ENCODE results near the gene TUBGCP6.
"Not testable (repeated sequence)": the region's sequence is repeated elsewhere in the genome, so short reads cannot be mapped to it uniquely, and the experiment has no call there.

The TUBGCP6 gene

DNA sequence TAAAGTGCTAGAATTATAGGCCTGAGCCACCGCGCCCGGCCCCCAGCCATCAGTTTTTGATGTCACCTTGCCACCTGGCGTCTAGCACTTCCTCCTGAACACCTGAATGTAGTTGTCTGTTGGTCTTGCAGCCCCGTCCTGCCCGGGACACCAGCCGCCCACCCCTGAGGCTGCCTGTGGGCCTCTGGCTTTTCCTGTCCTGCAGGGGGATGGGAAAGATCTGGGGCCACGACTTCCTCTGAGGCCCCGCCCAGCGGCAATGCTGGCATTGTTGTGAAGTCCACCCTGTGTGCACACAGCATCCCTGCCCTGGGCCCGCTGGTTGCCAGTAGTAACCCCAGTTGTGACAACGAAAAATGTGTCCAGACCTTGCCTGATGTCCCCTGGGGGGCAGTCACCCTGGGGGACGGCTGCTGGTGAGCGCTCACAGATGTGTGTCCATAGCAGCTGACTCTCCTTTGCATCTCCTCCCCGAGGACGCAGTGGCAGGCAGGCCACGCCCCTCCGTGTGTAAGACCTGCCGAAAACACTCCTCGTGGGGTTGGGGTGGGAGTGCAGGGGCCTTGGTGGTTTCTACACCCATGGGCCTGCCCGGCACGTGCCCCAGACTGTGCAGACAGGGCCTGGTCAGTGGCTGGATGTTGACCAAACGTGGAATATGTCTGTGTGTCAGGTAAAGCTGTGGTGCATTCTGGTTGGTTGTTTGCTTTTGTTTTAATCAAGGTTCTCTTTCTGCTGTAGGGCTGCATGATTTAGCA is 37.3 kb downstream of the TUBGCP6 start:
- no peak for DNase-seq

DNA sequence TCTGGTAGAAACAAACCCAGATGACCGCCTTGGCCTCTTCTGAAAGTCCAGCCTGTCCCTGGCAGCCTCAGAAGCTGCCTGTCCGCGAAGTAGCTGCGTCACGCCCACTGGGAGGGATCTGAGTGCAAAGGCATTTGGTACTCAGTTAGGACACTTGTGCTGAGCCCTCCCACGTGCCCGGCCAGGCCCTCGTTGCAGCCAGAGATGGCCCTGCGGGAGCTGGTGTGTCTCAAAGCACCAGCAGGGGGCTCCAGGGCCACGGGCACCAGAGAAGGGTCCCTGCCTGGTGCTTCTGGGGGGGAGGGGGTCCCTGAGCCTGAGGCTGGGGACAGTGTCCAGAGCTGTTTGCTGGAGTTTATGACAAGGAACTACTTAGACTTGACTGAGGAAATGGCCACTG is 38.2 kb downstream of the TUBGCP6 start:
- no peak for DNase-seq

DNA sequence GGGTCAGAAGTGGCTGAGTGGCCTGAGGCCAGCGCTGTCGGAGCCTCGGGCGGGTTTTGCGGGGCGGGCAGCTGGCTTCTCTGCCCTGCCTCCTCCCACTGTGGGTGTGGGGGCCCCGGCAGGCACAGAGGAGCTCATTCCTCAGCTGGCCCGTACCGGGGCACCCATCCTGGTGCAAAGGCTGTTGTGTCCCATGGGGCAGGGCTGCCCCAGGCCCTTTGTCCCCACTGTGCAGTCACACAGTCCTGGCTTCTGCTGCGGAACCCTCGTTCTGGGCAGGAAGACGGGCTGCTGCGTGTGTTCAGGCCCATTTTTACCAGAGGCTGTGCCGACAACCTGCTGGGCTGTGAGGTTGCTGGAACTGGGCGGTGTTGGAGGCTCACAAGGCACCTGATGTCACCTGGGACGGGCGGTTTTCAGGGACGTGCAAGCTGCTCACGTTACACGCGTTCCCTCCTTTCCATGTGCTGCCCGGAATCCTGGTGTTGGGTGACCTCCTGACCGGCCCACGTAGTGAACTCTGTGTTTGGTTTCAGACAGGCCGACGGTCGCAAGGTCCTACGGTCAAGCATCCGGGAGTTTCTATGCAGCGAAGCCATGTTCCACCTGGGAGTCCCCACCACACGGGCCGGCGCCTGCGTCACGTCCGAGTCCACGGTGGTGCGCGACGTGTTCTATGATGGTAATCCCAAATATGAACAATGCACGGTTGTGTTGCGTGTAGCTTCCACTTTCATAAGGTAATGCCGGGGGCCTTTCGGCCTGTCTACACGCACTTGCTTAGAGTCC is 38.8 kb downstream of the TUBGCP6 start:
- no peak for DNase-seq

DNA sequence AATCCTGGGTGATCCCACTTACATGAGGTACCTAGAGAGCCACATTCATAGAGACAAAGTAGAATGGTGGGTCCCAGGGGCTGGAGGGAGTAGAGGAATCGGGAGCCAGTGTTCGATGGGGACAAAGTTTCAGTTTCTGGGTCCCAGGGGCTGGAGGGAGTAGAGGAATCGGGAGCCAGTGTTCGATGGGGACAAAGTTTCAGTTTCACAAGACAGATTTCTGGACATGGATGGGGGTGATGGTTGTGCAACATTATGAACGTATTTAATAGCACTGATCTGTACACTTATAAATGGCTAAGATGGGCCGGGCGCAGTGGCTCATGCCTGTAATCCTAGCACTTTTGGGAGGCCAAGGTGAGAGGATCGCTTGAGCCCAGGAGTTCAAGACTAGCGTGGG is 39.8 kb downstream of the TUBGCP6 start:
- DNase-seq: not testable (repeated sequence)

DNA sequence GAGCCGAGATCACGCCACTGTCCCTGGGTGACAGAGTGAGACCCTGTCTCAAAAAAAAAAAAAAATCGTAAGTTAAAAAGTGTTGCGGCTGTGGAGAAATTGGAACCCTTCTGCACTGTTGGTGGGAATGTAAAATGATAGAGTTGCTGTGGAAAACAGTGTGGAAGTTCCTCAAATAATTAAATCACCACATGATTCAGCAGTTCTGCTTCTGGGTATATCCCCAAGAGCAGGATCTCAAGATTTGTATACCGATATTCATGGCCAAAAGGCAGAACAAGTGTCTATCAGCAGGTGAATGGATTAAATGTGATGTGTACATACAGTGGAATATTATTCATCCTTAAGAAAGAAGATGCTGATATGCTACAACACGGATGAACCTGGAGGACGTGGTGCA is 40.3 kb downstream of the TUBGCP6 start:
- DNase-seq: no peak

DNA sequence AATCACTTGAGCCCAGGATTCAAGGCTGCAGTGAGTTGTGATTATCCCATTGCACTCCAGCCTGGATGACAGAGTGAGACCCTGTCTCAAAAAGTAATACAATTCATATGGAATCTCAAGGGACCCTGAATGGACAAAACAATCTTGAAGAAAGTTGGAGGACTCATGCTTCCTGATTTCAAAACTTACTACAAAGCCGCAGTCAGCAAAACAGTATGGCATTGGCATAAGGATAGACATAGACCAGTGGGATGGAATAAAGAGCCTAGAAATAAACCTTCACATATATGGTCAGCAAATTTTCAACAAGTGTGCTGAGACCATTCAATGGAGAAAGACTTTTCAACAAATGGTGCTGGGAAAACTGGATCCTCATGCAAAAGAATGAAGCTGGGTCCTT is 41.5 kb downstream of the TUBGCP6 start:
- no peak for DNase-seq

DNA sequence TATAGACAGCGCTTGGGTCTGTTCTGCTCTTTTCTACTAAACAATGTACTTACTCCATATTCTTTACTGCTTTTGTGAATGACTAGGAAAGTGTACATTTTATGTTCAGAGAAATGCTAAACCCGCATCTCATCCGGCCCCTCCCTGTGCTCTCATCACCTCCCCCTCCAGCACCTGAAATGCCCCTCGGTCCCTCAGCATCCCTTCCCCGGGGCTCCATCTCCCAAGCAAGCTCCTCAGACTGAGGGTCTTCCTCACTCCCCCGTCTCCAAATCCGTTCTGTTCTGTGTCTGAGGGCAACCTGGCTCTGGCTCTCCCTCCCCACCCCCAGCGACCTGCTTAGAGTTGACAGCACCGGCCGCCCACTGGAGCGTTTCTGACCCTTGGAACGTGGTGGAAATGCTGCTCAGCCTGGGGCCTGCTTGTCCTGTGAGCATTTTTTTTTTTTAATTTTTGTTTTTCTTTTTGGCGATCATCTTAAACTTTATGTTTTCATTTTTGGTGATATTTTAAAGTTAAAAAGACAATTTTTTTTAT is 42.6 kb downstream of the TUBGCP6 start:
- DNase-seq: no peak

DNA sequence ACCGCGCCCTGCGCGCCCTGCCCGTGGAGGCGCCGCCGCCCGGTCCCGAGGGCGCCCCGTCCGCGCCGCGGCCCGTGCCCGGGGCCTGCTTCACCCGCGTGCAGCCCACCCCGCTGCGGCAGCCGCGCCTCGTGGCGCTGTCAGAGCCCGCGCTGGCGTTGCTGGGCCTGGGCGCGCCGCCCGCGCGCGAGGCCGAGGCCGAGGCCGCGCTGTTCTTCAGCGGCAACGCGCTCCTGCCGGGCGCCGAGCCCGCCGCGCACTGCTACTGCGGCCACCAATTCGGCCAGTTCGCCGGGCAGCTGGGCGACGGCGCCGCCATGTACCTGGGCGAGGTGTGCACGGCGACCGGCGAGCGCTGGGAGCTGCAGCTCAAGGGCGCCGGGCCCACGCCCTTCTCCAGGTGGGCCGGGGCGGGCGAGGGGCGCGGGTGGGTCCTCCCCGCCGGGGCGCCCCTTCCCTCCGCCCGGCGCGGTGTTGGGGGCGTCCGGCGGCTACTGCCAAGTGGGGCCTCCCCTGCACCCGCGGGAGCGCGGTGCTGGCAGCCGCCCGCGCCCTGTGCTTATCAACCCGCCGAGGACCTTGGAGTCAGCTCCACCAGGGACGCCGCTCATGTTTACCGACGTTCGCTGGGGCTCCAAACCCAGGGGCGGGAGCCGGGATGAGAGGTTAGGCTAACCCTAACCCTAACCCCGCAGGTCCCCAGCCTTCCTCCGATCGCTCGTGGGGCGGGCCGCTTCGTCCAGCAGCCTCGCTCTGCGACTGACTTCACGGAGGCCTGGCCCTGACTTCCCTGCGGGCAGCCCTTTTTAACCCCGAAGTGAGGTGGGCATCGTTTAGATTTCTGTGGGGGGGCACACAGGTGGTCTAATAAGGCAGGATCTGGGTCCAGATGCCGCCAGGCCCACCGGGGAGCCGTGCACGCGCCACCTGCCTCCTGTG is 43.4 kb downstream of the TUBGCP6 start:
- DNase-seq: no peak

DNA sequence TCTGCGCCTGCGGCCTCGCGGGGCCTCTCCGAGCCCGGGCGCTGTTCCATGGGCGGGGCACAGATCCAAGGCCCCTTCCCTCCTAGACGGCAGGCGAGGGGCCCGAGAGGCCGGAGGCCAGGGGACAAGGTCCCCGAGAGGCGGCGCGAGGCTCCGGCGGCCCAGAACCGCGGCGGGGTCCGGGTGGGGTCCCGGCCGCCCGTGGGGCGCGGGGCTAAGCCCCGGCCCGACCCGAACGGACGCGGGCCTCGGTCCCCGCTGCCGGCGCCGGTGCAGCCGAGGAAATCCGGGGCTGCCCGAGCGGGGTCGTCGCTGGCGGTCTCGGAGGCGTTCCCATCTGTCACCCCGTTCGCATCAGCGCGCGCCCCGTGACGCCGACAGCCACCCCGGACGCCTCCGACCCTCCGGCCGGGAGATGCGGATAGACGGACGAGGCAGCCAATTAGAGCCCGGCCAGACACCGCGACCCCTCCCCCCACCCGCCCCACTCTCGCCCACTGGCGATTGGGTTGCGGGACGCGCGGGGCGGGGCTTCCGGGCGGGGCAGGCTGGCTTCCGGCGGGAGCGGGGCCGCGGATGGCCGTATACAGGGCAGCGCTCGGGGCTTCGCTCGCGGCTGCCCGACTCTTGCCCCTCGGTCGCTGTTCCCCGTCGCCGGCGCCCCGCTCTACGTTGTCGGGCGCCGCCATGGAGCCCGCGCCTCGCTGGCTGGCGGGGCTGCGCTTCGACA is 44.2 kb downstream of the TUBGCP6 start, which contains the start of gene SELENOO:
Gene SELENOO (plus strand): TSS at position 551 of the 730 bp plus-strand sequence. CDS start 26 bp downstream, at position 577.
- DNase-seq: peak; percentile 24

DNA sequence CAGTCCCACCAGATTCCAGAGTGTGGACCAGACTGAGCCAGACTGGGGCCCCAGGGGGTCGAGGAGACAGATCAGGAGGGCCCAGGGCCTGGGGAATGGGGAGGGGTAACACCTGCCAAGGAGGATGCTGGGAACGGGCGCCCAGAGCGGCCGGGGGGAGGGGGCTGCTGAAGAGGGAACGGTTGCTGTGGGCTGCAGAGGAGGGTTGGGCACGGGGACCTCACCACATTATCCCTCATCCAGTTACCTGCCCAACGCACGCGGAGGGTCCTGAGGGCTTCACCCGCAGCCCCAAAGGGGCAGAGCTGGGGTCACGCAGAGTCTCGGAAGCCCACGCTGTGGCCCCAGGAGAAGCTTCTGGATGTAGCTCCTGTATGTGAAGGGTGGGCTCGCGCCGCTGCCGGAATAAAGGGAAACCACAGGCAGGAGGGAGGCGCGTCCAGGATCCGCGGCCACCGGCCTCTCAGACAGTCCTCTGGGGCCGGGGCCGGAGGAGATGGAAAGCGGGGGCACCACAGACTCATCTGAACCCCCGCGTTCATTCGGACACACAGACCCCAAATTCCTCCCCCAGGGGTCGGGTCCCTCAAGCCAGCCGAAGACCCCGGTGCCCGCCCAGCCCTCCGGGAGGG is 44.9 kb downstream of the TUBGCP6 start:
- no peak for DNase-seq

DNA sequence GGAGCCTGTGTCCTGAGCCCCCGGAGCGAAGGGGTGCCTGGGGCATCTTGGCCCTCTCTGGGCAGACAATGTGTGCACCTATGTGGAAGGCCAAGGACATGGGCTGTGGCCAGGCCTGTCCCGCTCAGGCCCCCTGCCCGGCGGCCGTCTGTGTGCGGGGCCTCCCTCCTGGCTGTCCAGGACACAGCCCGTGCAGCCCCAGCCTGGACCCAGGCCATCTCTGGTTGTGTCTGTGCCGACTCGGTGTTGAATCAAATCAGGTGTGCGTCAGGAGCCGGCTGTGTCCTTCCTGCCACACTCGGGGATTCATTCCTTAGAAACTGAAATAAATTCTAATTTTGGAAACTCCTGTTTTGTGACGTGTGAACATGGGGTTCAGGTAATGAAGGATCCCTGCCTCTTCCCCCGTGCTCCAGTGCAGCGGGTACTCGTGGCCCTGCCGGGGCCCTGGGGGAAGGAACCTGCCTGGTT is 45.5 kb downstream of the TUBGCP6 start:
- DNase-seq: no peak

DNA sequence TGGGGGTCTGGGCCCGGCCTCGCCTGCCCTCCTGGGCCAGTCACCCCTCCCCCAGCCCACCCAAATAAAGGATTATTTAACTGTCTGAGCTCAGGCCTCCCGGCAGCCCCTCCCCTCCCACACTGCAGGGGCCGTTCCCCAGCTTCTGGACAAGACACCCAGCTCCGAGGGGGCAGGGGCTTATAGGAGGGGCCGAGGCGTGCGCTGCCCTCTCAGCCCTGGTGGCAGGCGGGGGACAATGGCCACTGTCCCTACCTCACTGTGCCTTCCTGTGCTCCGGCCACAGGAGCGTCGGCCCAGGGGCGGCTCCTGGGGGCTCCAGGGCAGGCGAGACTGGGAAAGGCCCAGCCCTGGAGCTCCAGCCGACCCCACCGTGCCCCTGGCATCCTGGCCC is 46.2 kb downstream of the TUBGCP6 start:
- no peak for DNase-seq

DNA sequence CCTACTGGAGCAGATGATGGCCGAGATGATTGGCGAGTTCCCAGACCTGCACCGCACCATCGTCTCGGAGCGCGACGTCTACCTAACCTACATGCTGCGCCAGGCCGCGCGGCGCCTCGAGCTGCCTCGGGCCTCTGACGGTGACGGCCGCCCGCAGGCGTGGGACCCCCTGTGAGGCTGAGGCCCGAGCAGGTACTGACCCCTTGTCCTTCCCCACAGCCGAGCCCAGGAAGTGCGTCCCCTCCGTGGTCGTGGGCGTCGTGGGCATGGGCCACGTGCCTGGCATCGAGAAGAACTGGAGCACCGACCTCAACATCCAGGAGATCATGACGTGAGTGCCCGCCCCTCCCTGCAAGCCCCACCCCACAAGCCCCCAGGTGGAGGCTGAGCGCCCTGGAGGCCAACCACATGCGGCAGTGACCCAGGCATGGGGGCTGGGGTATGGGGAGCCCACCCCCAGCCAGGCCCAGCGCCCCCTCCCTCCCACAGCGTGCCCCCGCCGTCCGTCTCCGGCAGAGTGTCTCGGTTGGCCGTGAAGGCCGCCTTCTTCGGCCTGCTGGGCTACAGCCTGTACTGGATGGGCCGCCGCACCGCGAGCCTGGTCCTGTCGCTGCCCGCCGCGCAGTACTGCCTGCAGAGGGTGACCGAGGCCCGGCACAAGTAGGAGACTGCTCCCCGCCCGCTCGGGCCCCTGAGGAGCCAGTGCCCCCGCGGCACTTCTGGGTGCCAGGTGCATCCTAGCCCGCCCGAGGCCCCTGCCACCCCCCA is 46.8 kb downstream of the TUBGCP6 start:
- no peak for DNase-seq

DNA sequence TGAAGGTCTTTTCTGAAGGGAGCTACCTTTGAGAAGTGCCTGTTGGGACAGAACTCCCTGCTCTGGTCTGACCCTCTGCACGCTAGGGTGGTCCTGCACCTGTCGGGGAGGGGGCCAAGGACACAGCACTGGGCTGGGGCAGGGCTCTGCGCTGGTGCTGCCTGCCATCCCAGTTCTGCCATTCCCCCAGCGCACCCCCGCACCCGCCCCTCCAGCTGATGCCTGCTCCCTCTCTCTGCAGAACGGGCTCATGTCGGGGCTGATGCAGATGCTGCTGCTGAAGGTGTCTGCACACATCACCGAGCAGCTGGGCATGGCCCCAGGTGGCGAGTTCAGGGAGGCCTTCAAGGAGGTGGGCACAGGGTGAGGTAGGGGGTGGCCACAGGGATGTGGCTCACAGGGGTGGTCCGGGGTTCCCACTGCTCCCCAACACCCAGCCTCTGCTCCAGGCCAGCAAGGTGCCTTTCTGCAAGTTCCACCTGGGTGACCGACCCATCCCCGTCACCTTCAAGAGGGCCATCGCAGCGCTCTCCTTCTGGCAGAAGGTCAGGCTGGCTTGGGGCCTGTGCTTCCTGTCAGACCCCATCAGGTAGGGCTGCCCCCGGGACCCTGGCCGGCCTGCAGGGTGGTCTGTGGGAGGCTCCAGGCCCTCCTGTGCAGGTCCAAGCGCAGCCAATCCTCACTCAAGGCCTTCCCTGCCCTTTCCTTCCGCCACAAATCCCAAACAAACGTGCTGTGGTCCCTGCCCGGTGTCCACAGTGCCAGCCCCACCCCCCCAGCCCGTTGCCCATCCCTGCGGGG is 47.6 kb downstream of the TUBGCP6 start:
- no peak for DNase-seq

DNA sequence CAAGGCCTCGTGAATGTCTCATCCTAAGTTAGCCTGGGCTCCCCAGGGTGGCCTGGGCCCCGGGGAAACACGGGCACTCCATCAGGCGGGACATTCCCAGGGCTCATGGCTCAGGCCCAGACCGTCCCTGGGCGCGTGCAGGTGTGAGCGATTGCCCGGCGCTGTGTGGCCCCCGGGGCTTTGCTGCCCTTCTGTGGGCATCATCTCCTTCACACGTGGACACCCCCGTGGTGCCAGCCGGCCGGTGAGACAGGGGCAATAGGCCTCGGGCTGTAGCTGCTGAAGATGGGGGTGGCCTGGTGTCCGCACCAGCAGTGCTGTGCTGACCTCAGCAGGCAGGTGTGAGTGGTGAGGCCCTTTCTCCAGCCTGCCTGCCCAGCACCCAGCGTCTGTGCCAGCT is 48.6 kb downstream of the TUBGCP6 start:
- DNase-seq: no peak

DNA sequence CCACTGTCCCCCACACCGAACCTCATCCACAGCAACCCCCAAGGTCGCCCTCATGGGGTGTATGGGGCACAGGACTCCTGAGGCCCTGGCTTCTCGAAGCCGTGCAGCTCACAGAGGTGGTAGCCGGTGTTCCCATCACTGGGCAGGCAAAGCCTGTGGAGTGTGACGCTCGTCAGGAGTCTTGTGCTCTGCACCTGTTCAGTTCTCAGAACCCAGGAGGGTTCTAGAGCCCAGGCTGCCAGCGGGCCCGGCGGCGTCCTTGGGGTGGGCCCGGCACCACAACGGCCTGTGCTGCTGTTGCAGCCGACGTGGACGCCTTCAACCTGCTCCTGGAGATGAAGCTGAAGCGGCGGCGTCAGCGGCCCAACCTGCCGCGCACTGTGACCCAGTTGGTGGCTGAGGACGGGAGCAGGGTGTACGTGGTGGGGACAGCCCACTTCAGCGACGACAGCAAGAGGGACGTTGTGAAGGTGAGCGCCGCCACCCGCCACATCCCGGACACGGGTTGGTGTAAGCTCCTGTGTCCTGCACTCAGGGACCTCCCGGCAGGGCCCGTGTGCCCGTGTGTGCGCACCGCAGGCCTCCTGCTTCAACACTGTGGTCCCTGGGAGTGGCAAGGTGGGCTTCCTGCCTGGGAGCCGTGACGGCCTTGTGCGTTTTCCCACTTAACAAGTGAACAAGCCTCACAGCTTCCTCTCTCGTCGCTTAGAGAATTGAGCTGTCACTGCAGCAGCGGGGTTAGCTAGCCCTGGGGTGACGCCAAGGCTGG is 50.6 kb downstream of the TUBGCP6 start:
- DNase-seq: no peak

DNA sequence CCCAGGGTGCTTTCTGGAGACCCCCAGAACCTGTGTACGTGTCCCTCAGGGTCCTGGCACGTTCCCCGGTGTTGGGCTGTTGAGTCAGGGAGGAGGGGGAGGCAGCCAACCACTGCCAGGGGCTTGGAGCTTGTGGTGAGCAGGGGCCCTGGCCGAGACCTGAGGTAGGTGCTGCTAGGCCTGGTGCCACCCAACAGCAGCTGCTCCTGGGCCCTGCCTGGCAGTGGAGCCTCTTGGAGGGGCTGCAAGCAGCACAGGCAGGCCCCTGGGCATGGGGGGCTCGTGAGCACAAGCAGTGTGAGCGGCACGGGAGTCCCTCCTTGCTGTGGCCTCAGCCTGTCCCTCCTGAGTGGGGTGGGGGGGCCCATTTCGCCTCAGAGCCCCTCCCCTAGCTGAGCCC is 51.2 kb downstream of the TUBGCP6 start:
- no peak for DNase-seq

DNA sequence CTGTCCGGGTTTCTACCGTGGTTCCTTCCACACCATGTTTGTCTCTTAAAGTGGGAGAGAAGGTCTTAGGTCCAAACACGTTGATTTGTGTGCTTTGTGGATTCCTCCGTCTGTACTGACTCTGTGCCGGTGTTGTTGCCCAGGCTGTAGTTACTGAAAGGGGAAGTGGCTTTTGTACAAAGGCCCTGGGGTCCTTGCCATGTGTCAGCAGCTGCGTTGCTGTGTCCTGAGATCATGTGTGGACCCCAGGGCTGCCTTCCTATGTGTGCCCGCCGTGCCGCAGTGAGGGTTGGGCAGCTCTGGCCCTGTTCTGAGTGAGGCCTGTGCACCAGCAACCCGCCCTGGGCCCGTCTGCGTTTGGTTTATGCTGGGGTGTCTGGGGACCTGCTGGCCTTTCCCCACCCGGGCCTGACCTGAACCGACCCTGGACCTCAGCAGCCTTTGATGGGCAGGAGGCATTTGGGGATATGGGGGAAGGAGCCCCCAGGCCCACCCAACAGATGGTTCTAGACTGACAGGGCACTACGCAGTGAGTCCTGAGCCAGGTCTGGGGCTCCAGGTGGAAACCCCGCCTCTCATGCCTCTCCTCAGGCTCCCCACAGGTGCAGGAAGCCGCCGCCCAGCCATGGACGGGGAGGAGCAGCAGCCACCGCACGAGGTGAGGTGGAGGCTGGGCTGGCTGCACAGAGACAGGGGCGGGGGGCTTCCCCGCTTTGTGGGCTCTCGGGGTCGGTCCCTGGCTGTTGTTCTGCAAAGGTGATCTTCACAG is 52.2 kb downstream of the TUBGCP6 start:
- DNase-seq: no peak

Data from NCI-H1092 treated with DMSO at 0.1 percent for 48 hours (cell line).